ENCODE data around the gene ROBO1. TPM values are rescaled to one million over a fixed set of nuclear protein-coding genes. Genes with fewer than 3 reads are reported as not detected.
"Not testable (repeated sequence)": the region's sequence is repeated elsewhere in the genome, so short reads cannot be mapped to it uniquely, and the experiment has no call there.

Gene ROBO1
- polyA plus RNA-seq, 4 donors: 80.6 to 111 (median 101) TPM

DNA sequence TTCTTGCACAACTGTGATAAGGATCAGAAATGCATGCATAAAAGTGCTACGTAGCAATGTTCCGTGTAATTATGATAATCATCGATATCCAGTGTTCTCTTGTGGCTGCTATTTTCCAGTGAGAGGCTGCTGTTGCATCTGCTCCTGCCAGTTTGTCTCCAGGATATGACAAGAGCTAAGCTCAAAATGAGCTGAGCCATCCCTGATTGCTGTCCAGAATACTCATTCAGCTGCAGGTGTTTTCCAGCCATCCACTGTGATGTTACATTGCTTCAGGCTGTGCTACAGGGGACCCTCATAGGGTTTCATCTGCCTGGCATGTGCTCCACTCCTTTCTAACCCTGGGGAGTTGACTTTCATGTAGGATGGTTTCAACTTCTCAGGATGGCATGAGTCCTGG, 976.0 kb downstream of the ROBO1 start:
- no peak for DNase-seq (ENCODE audit: low read depth in 4 of 4, low spot score in 3 of 4)

DNA sequence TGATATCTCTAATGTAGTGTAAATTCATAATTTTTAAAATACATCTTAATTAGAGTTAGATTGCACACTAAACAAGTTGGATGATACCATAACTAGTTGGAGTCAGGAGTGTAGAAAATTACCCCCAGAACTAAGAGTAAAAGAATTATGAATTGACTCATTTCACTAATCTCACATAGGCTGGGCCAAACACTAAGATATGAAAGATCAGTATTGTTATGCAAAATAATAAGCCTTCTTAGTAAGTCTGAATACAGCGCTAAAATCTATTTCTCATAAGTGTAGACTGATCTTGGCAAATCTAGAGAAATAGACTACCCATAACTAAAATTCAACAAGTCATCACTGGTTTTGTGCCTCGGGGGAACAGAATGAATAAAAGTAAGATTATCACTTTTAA, 979.0 kb downstream of the ROBO1 start:
- no peak for DNase-seq (ENCODE audit: low read depth in 4 of 4, low spot score in 3 of 4)

DNA sequence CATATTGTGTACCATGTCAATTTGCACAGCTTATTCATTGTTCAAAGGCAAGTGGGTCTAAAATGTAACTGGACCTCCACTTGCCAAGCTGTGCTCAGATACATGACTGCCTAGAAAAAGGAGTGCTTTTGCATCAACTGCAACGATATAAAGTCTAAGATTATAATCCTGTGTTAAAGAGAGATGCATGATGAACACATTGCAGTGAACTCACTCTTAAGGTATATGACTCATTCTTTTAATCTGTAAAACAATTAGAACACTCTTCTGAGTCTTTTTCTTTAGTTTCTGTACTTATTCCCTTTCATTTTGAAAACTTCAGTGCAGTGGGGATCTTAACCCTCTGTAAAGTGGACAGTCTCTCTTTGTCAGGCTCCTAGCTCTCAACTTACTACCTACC, 982.8 kb downstream of the ROBO1 start:
- no peak for DNase-seq (ENCODE audit: low read depth in 4 of 4, low spot score in 3 of 4)

DNA sequence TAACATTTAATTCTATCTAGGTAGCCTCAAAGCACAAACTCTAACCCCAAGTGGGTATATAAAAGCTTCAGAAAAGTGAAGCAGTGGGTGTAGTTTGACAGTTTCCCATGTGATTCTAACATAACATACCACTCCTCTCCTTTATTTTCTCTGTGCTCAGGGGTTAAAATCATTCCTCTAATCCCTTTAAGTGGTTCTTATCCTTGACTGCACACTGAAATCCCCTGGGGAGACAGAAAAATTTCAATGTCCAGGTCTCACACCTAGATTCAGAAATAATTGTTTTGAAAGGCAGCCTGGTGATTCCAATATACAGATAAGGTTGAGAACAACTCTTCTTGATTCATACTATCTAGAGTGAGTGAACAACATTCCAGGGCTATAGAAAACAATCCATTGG, 986.4 kb downstream of the ROBO1 start:
- DNase-seq (ENCODE audit: low read depth in 4 of 4, low spot score in 3 of 4): no peak

DNA sequence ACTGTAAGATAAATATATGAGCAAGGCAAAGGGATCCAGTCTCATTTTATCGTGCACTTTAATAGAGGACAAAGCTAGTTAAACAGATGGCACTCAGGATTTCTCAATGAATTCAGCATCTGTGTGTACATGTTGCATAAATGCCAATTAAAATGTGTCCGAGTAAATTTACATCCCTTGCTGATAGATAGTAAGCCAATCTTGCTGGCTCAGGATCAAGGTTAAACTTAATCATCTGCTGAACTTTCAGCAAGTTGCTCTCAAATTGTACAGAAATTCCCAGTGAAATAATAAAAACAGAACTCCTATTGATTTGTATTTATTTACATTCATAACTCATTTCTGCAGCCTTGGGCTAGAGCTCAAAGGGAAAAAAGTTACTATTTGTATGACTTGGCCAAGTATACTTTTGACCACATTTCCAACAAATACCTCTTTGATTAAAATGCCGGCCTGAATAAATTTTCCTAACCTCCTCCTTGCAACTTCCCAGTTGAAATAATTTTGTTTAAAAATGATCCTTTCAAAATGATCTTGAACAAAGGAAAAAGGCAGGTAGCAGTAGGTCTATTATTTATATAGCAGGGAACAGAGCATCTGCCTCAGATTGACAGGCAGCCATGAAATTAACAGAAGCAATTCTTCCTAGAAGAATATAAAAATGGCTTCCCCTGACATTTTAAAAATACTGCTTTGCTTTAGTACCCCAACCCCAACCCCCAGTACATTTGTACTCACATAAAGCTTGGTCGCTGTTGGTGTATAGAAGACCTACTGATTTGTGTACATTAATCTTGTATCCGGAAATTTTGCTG, 1001.9 kb downstream of the ROBO1 start:
- DNase-seq (ENCODE audit: low read depth in 4 of 4, low spot score in 3 of 4): no peak

DNA sequence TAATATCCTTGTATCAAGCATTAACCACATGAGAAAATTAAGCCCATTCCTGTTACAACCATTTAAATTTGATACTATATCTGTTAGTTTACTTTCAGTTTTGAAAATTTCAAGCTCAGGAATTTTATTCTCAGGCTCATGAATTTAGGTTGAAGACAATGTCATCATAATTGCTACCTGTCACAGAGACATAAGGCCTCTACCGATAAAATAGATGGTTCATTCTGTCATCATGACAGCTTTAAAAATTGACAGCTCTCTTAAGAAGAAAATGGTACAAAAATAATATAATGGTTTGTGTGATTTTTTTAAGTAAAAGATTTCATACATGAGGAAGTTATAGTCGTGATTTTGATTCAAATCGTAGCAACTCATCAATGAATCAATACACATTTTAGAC, 1003.2 kb downstream of the ROBO1 start:
- DNase-seq (ENCODE audit: low read depth in 4 of 4, low spot score in 3 of 4): no peak

DNA sequence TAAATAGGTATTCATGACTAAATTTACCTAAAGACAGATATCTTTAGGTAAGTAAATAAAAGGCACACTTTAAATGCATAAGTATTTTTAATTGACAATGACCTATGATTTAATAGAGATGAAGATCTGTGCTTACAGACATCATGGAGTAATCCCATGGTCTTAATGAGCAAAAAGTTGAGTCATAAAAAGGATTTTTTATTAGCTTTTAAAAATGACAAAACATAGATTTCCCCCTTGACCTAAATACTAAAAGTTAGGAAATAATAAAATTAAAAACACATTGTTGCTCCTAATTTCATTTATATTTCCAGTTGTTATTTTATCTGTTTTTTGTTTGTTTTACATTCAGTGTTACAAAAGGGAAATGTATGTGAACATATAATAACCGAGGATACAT, 1005.7 kb downstream of the ROBO1 start:
- DNase-seq (ENCODE audit: low read depth in 4 of 4, low spot score in 3 of 4): no peak

DNA sequence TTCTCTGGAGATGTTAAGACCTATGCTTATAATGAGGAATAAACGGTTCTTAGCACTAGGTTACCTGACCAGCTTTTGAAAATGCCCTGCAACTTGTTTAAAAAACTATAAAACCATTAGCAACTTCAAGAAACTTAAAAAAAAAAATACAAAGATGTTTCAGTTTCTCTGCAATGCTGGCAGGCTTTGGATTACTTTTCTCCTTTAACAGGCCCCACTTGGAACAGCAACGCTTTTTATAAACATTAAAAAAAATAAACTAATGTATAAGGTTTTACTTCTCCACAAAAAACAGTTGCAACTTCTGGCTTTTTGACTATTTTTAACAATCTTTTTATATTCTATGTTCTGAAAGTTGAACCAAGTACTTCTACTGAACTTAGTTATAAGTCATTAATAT, 1006.7 kb downstream of the ROBO1 start:
- no peak for DNase-seq (ENCODE audit: low read depth in 4 of 4, low spot score in 3 of 4)

DNA sequence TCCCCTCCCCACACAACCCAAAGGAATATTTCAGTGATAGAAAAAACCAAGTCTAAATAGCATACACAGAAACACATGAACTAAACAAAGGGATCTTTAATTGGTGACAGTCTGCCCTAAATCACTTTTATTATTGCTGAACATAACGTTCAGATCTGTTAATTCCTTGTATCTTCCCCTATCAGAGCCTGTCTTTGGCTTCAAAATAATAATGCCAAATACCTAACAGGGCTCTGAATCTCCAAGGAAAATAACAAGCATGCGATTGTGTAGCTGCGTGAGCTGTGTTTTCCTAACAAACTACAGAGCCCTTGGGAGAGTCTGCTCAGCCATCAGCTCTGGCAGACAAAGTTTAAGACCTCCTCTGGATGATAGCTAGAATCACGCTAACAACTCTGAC, 1010.1 kb downstream of the ROBO1 start:
- no peak for DNase-seq (ENCODE audit: low read depth in 4 of 4, low spot score in 3 of 4)

DNA sequence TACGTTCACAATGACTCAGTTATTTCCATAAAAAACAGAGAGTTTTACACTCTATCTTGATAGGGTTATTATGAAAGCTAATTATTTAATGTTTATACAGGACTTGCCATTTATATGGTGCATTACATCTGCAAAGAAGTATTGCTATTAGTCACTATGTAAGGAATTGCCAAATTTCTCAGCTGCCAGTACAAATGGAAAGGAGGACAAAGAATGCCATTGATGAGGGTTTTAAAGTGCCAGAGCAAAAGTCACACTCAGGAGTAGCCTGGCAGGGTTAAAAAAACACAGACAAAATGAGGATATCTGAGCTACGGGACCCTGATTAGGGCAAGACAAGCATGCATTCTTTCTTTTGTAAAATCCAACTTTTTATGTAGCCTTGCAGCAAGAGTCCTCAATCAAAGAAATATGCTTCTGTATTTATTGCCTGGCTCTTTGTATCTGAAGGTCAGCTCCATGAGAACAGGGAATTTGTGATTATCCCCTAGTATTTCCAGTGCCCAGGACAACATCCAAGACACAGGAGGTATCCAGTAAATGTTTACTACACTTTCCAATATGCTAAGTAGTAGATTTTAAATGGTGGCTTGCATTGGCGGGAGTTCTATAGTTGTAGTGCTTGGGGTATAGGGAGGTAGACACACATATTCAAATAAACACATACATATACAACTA, 1013.6 kb downstream of the ROBO1 start:
- no peak for DNase-seq (ENCODE audit: low read depth in 4 of 4, low spot score in 3 of 4)

DNA sequence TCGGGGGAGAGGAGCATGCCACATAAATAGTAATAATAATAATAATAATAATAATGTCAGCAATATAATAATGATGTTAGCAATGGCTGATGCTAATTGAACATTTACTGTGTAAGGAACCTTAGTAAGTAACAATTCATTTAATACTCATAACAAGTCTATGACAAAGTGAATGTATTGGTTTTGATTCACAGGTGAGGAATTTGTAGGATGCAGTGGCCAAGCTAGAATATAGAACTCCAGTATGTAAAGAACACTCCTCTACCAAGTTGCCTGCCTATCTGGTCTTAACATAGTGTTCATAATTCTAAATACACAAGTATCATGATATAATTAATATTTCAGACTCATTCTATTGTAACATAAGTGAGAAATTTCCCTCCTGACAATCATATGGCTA, 1016.5 kb downstream of the ROBO1 start:
- no peak for DNase-seq (ENCODE audit: low read depth in 4 of 4, low spot score in 3 of 4)

DNA sequence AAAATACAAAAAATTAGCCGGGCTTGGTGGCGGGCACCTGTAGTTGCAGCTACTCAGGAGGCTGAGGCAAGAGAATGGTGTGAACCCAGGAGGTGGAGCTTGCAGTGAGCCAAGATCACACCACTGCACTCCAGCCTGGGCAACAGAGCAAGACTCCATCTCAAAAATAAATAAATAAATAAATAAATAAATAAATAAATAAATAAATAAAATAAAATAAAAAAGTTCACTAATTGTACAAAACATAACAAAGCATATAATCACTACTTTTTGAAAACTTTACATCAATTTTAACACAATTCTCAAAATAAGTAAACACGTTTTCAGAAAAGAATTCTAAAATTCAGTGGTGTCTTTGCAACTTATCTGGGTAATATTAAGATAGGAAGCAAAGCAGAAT, 1017.5 kb downstream of the ROBO1 start:
- DNase-seq (ENCODE audit: low read depth in 4 of 4, low spot score in 3 of 4): not testable (repeated sequence)

DNA sequence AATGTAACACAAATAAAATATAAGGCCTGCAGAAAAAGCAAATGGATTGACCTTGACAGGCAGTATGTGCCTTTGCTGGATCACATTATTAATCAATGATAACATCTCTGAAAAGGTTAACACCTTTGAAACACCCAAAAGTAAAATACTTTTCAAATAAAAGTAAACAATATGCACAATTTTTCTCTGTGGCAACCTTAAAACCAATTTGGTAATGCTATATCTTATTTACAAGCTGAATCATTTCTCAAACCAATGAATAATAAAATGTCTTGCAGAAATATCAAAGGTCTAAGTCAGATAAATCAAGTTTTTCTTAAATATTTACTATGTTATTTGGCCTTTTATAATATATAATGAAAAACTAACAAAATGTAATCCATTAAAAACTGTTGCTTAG, 1018.7 kb downstream of the ROBO1 start:
- no peak for DNase-seq (ENCODE audit: low read depth in 4 of 4, low spot score in 3 of 4)

DNA sequence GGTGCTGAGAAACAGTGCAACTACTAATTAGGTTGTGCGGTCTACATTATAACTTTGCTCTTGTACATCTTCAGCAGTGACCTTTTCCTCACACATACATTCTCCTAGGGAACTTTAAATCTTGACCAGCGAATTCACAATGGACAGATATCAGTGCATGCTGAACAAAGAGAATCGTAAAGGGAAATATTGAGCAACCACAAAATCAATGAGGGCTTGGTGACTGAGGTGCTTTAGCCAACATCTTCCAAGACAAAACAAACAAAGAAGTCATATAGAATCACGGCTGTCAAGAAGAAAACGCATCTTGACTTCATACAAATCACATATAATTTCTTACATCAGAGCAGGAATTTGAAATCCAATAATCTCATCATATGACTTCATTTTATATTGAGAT, 1022.0 kb downstream of the ROBO1 start:
- DNase-seq (ENCODE audit: low read depth in 4 of 4, low spot score in 3 of 4): no peak

DNA sequence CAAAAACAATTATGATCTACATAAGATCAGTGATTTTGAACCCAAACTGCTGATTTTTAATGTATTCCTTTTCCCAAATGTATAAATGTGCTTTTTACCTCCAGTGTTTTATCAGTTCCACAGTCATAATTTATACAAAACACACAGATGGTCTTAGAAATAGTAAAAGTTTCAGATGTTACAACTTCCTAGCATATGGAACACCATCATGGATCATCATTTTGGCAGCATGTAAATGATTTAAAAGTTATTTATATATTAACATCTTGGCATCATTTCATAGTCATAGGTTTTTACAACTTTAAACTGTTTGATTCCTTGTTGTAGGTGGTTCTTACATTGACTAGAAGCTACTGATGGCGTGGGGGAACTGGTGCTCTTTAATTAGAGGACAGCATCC, 1025.3 kb downstream of the ROBO1 start:
- DNase-seq (ENCODE audit: low read depth in 4 of 4, low spot score in 3 of 4): no peak

DNA sequence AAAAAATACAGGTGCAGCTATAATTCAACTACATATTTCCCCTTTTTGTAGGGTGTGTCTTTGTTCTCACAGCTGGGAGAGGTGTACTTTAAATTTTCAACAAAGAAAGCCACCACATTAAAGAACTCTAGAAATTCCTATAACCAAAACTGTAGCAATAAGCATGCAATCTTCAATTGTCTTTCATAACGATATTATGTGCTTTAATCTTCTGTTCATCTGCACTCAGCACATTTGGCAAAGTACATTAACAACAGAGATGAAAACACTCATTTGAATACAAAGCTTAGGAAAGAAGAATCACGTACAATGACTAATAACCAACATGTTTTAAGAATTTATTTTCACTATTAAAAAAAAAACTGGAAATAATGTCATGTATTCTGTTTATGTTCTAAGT, 1025.8 kb downstream of the ROBO1 start:
- DNase-seq (ENCODE audit: low read depth in 4 of 4, low spot score in 3 of 4): no peak

DNA sequence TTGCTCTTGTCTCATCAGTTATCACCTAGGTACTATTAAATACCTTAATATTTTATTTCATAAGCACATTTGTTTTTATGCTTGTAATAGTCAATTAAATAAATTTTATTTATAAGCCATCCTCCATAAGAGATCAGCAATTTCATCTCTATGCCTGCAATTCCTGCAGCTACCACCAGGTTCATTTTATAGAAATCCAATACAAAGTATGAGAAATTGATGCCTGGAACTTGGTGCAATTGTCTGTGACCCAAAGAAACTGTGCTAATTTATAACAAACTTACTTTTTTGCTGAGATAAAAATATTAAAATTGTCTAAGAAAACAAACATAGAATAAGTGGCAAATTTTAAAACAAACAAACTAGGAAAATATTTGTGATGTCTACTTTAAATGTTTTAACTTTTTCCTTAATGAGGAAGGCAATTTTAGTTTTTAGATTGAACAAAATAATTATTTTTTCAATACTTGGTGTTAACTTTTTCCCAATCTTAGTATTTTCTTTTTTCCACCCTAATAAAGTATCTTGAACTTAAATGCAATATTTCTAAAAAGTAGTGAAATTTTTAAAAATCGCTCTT, 1026.6 kb downstream of the ROBO1 start:
- DNase-seq (ENCODE audit: low read depth in 4 of 4, low spot score in 3 of 4): no peak

DNA sequence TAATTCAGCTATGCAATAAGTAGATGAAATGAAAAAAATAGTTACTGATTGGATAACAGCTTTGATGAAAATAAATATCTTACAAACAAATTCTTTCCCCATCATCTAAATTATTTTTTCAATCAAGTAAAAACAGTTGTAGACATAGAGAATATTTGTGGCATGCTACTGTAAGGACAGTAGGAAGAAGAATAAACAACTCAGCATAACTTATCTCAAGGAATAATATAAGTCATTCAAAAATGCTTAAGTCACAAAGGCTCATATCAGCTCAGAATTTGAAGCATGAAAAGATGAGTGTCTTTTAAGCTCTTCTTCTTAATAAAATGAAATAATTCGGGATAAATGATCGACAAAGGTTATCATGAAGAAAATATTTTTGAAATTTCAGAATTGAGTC, 1029.0 kb downstream of the ROBO1 start:
- no peak for DNase-seq (ENCODE audit: low read depth in 4 of 4, low spot score in 3 of 4)

DNA sequence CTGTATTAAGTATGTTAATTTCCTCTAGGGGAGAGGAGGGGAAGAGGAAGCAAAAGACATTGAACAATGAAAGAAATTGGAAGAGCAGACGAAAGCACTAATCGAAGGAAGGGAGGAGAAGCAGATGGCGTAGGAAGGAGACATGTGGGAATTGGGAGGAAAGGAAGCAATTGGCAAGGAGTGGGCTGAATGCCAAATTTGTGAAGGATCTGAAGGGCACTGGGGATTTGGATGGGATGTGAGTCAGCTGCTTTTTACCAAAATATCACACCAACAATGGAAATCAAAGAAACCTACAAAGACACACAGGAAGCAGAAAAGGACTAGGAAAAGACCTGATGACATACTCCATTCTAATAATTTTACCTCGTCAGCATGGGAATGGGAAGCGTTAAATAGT, 1029.8 kb downstream of the ROBO1 start:
- no peak for DNase-seq (ENCODE audit: low read depth in 4 of 4, low spot score in 3 of 4)

DNA sequence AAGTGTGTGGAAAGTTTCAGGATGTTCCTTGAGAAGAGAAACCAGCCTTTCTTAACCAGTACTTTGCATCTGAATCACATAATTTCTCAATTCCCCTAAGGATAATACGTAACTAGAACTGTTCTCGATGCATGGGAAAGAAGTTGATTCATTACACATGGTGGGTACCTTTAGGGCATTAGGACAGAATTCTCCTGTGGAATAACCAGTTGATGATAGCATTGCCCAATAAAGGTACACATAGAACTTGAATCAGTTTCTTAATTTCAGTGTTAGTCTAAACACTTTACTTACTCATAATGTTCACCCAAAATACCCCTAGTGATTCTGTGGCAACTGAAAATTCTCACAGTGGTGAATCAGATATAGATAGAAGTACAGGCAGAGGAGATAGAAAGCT, 1030.9 kb downstream of the ROBO1 start:
- no peak for DNase-seq (ENCODE audit: low read depth in 4 of 4, low spot score in 3 of 4)

DNA sequence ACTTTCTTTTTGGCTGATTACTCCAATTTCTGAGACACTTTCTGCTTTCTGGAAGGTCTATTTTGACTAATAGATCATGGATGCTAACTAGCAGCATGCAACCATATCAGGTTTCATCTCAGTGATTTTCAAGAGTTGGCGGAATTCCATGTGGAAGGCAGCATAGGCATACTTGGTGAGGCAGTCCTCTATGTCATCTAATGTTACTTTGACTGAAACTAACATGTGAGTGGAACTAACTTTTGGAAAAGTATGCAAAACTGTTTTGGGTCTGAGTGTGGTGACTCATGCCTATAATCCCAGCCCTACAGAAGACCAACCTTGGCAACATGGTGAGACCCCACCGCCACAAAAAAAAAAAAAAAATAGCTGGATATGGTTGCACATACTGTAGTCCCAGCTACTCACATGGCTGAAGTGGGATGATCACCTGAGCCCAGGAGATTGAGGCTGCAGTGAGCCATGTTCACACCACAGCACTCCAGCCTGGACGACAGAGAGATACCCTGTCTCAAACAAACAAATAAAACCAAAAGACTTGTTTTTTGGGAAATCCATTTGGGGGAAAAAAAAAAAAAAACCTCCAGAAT, 1033.7 kb downstream of the ROBO1 start:
- no peak for DNase-seq (ENCODE audit: low read depth in 4 of 4, low spot score in 3 of 4)

DNA sequence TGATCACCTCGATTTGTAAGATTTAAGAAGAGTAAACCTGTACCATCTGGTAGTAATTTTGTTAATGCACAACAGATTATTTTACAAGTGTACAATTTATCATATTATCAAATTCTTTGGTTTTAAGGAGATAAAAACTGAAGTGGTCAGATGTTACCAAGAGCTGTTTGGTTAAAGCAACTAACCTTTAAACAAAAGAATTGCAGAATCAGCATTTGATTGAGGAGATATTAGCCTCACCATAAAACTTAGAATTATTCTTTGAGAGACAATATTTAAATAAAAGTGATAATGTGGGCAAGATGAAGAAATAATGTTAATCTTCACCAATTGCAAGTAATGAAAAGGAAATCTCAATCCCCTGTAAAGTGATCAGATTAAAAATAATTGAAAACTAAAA, 1034.9 kb downstream of the ROBO1 start:
- DNase-seq (ENCODE audit: low read depth in 4 of 4, low spot score in 3 of 4): no peak

Data from right renal pelvis (tissue), 4 donors.